Ecto neural progenitor cell (in vitro differentiated cells): ENCODE measurements around the gene CLSTN3.

ENCODE experiments used
- DNase-seq: peaks from one replicate; pipeline ENCODE4 v3.0.0-alpha.2; 2018; ENCODE audit warnings: low spot score

CLSTN3 gene

DNA sequence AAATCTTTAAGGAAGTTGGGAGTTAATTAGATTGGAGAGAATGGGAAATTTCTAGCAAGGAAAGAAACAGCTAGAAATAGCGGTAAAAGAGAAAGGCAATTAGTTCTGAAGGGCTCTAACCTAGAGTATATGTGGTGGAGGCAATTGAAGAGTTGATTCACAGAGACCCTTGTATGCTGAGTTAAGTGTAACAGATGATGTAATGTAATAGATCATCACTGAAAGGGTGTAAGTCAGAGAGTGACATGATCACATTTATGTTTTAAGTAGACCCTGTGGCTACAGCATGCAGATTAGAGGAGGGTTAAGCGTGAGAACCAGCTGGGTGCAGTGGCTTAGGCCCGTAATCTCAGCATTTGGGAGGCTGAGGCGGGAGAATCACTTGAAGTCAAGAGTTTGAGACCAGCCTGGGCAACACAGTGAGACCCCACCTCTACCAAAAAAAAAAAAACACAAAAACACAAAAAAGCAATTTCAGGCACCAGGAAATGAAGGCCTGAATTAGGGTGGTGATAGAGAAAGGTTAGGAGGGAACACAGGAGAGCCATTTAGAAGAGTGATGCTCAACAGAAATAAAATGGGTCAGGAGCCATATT is 4.4 kb upstream of the CLSTN3 start:
- no peak for DNase-seq

DNA sequence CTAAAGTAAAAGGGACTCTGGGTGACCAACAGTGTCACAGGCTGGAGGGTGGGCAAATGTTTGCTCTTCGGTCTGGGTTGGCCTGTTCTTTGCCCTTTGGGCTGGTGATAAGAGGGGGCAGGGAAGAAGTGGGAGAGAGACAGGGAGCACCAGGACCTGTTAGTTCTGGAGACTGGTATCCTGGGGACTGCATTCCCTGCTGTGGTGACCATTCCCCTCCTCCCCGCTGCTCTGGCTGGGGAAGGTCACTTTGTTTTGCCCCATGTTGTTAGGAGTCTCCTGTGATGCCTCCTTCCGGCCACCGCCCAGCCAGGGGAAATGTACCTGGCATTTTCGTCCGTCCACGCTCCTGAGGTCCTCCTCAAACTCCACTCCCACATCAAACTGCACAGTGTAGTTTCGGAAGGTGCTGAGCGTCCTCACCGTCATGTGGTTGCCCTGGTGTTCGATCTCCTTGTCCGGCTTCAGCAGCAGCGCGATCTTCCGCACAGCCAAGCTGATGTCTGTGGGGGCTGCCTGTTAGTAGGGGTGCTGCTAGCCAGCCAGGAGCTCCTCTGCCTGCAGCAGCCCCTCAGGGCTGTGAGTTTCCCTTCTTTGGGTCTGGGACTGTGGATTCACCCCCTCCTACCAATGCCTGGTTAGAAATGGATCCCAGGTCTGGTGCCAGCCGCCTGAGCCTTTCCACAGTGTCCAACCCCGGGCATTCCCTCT is 2.1 kb upstream of the CLSTN3 start:
- no peak for DNase-seq

GRCh38 chr12:7128681-7129286 is 1.4 kb upstream of the CLSTN3 start, which contains the start of gene RBP5:
Gene RBP5, minus strand, starts transcription at chr12:7128889. Its CDS starts 114 bp downstream, at chr12:7128775.
- DNase-seq = no peak

- no peak for DNase-seq
These were observed 792 bp upstream of the CLSTN3 start for GRCh38 chr12:7129287-7129871.

- peak; percentile 81 for DNase-seq
These were observed 730 bp downstream of the CLSTN3 start for GRCh38 chr12:7130701-7131501.

GRCh38 chr12:7131502-7131866 is 1.3 kb downstream of the CLSTN3 start:
- no peak for DNase-seq

GRCh38 chr12:7134396-7135166 is 4.4 kb downstream of the CLSTN3 start:
- DNase-seq = no peak

- DNase-seq = no peak
These were observed 5.9 kb downstream of the CLSTN3 start for GRCh38 chr12:7136071-7136470.

DNA sequence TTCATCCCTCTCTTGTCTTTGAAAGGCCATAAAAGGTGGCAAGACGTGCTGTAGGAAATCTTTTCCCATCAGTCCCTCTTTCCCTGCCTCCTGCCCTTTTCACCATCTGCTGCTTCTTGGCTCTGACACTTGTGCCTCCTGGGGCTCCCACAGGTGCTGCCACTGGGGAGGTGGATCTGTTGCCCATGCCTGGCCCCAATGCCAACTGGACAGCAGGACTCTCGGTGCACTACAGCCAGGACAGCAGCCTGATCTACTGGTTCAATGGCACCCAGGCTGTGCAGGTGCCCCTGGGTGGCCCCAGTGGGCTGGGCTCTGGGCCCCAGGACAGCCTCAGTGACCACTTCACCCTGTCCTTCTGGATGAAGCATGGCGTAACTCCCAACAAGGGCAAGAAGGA is 6.5 kb downstream of the CLSTN3 start:
- DNase-seq = no peak

GRCh38 chr12:7137908-7138307 is 7.7 kb downstream of the CLSTN3 start:
- no peak for DNase-seq

GRCh38 chr12:7139200-7139599 is 9.0 kb downstream of the CLSTN3 start:
- no peak for DNase-seq

DNA sequence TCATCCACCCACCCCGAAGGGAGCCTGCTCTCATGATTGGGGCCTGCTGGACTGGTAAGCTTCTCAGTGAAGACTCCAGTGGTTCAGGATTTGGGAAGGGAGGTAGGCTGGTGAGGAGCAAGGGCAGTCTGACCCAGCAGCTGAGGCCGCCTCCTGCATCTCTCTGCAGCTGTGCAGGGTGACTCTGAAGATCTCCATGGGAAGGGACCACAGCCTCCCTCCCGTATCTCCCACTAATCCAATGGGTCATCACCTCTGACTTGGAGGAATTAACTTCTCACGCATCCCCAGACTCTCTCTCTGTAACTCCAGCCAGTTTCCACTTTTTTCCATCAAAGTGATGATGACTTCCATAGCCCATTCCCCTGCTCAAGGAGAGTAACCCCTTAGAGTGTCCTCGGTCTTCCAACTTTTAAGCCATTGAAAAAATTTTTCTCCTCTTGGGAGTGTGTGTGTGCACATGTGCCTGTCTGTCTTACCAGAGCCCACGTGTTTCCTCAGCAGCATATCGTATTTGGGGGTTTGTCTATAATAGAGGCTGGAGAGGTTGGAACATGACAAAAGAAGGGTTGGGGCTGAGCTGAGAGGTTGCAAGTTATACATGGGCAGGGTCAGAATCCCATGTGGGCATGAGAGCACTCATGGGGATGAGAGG is 11.3 kb downstream of the CLSTN3 start:
- DNase-seq = no peak

- peak; percentile 80 for DNase-seq
These were observed 12.0 kb downstream of the CLSTN3 start for GRCh38 chr12:7142056-7142644.

DNA sequence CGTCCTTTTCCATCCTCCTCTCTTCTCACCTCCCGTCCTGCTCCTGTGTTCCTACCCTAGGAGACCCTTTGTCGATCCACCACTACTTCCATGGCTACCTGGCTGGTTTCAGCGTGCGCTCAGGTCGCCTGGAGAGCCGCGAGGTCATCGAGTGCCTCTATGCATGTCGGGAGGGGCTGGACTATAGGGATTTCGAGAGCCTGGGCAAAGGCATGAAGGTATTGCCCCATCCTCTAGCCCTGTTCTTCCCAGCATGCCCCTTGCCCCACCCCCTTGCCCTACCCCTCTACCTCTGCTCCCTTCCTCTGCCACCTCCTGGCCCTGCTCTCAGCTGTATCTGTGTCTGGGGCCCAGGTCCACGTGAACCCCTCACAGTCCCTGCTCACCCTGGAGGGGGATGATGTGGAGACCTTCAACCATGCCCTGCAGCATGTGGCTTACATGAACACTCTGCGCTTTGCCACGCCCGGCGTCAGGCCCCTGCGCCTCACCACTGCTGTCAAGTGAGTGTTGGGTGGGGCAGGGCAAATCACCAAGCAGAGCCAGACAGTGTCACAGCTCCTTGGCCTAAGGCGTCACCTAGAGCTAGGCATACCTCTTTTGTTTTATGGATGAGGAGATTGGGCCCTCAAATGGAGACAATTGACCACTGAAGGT is 12.8 kb downstream of the CLSTN3 start:
- no peak for DNase-seq

DNA sequence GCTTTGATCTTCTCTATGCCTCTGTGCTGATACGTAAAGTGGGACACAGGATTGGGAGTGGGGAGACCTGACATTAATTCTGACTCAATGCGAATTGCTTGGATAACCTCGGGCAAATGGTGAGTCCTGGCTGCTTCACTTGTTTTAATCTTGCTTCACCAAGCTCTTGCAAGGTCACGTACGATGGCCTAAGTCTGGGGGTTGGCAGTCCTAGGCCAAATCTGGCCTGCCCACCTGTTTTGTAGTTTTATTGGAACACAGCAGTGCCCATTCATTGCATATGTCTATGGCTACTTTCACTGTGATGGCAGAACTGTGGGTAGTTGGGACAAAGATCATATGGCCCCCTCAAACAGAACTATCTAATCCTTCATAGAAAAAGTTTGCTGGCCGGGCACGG is 13.4 kb downstream of the CLSTN3 start:
- DNase-seq = no peak

GRCh38 chr12:7144414-7145120 is 14.4 kb downstream of the CLSTN3 start:
- DNase-seq = no peak

DNA sequence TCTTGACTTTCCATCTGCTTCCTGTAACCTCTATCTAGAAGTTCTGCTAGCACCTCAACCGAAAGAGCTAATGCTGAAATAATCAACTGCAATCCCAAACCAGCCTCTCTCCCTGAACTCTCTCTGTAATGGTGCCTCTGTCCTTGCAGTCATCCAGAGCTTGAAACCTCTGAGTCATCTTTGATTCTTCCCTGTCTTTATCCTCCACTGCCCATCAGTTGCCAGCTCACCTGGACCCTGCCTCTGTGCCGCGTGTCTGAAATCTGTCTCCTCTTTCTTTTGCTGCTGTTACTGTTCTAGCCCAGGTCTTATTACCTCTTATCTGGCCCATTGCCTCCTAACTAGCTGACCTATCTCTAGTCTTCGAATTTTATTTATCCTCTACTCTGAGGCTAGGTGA is 15.5 kb downstream of the CLSTN3 start:
- no peak for DNase-seq

GRCh38 chr12:7146228-7146627 is 16.1 kb downstream of the CLSTN3 start:
- DNase-seq = no peak

- DNase-seq = no peak
These were observed 16.7 kb downstream of the CLSTN3 start for GRCh38 chr12:7146906-7147305.
